Endothelial cell of umbilical vein (primary cell): ENCODE data around the gene YY1.

Experiments used
- EZH2 ChIP-seq: IDR thresholded peaks from 2 replicates; pipeline ENCODE4 v1.6.1; 2012; ENCODE audit warnings: borderline replicate concordance, low read depth, mild to moderate bottlenecking, moderate library complexity, low read length, inconsistent platforms; ENCODE audit not compliant: severe bottlenecking
- FOS ChIP-seq: IDR thresholded peaks from 2 replicates; pipeline ENCODE4 v1.6.1; 2011; ENCODE audit warnings: mild to moderate bottlenecking, low read length, moderate library complexity, borderline replicate concordance; ENCODE audit not compliant: insufficient read depth
- GATA2 ChIP-seq: IDR thresholded peaks from 2 replicates; pipeline ENCODE4 v1.7.0; 2011; ENCODE audit warnings: low read depth, mild to moderate bottlenecking, moderate library complexity, mixed read lengths, low read length; ENCODE audit not compliant: insufficient read length, insufficient read depth
- JUN ChIP-seq: IDR thresholded peaks from 2 replicates; pipeline ENCODE4 v1.6.1; 2011; ENCODE audit warnings: borderline replicate concordance, low read depth; ENCODE audit not compliant: insufficient read length, insufficient read depth
- POLR2A ChIP-seq: IDR thresholded peaks from 2 replicates; pipeline ENCODE4 v1.6.1; 2012; ENCODE audit warnings: low read depth, mild to moderate bottlenecking, control low read depth, low read length
- POLR2AphosphoS5 ChIP-seq: IDR thresholded peaks from 2 replicates; pipeline ENCODE4 v1.6.1; 2012; ENCODE audit warnings: low read depth, mild to moderate bottlenecking, control low read depth, low read length, moderate library complexity; ENCODE audit not compliant: insufficient read depth
- TF ChIP-seq, protein P1 (sequence below), 2 donors: IDR thresholded peaks; 1 replicate in 1 of 2; 2 replicates in 1 of 2; pipeline ENCODE4 v1.5.1; 2011; ENCODE audit warnings: low read length in 2 of 2, mild to moderate bottlenecking in 2 of 2, moderate library complexity in 2 of 2, control low read depth in 1 of 2, inconsistent platforms in 1 of 2, low read depth in 1 of 2; ENCODE audit not compliant: insufficient read depth in 1 of 2; ENCODE audit errors: extremely low read depth in 1 of 2
- TF ChIP-seq, protein P2 (sequence below): IDR thresholded peaks from 2 replicates; pipeline ENCODE4 v1.6.1; 2011; ENCODE audit not compliant: insufficient read depth, insufficient read length

DNA sequence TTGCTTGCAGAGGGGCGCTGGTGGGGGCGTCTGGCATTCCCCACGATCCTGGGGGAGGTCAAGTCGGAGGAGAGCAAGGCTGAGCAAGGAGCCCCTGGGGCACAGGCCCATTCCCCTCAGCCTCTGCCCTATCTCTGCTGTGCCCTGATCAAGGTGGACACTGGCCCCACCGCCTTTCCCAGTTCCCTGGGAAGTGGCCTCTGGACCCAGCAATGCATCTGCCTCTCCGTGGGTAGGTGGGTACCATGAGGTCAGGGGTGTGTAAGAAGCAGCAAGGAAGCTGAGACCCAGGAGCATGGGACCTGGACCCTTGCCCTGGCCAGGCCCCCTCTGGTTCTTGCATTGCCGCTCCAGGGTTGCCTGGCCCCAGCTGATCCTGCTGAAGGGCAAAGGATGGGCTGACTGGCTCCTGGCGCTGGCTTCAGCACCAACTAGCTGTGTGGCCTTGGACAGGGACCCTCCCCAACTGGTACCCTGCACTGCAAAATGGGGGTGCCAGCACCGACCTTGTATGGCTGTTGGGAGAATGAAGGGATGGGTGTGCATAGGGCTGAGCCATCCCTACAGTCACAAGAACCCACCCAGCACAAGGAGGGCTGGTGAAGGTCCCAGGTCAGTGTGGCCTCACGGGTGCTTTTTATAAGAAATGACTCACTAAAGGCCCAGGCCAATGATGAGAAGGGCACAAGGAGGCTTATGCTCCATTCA lies 47.7 kb downstream of the YY1 start:
- TF ChIP-seq, protein P1, sequence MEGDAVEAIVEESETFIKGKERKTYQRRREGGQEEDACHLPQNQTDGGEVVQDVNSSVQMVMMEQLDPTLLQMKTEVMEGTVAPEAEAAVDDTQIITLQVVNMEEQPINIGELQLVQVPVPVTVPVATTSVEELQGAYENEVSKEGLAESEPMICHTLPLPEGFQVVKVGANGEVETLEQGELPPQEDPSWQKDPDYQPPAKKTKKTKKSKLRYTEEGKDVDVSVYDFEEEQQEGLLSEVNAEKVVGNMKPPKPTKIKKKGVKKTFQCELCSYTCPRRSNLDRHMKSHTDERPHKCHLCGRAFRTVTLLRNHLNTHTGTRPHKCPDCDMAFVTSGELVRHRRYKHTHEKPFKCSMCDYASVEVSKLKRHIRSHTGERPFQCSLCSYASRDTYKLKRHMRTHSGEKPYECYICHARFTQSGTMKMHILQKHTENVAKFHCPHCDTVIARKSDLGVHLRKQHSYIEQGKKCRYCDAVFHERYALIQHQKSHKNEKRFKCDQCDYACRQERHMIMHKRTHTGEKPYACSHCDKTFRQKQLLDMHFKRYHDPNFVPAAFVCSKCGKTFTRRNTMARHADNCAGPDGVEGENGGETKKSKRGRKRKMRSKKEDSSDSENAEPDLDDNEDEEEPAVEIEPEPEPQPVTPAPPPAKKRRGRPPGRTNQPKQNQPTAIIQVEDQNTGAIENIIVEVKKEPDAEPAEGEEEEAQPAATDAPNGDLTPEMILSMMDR (IDR thresholded peaks at IDR 0.05; ENCODE audit: extremely low read depth in 1 of 2, insufficient read depth in 1 of 2, low read depth in 1 of 2, low read length in 2 of 2), result no peak
- TF ChIP-seq POLR2A, result no peak
- TF ChIP-seq FOS, result no peak
- TF ChIP-seq EZH2, result no peak
- no peak for TF ChIP-seq POLR2AphosphoS5
- TF ChIP-seq GATA2, result no peak
- no peak for TF ChIP-seq JUN
- TF ChIP-seq, protein P2, sequence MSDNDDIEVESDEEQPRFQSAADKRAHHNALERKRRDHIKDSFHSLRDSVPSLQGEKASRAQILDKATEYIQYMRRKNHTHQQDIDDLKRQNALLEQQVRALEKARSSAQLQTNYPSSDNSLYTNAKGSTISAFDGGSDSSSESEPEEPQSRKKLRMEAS, result no peak
